Measurements from ENCODE around the gene LTC4S.

LTC4S gene

DNA sequence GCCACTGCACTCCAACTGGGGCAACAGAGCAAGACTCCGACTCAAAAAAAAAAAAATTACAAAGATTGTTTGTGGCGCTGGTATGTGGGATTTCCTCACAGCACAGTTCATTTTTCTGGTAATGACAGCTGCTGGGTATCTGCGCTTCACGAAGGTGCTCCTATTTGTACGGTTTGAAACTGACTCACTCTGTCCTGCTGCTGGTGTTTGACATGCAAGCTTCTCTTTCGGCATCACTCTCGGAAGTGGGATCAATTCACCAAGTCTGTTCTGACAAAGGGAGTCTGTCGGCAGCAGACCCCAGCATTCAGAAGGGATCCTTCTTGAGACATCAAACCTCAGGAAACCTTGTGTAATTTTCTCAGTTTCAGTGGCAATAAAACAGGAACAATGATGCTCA, 34.8 kb upstream of the LTC4S start:
- H3K9me3 ChIP-seq (ENCODE audit: insufficient read depth, low read length, severe bottlenecking) = no peaks in the 10 kb centered on the region
- no peak overlapping the region for H3K9ac ChIP-seq (ENCODE audit: low read depth, low read length)
- H3K4me1 ChIP-seq (ENCODE audit: insufficient read depth, low read length) = peaks cover 18% of the 10 kb centered on the region
- peaks cover 2% of the 10 kb centered on the region for H3K36me3 ChIP-seq (ENCODE audit: insufficient read depth, low read length)
- no peak overlapping the region for H2AFZ ChIP-seq (ENCODE audit: low read depth, low read length)
- TF ChIP-seq, protein P1, sequence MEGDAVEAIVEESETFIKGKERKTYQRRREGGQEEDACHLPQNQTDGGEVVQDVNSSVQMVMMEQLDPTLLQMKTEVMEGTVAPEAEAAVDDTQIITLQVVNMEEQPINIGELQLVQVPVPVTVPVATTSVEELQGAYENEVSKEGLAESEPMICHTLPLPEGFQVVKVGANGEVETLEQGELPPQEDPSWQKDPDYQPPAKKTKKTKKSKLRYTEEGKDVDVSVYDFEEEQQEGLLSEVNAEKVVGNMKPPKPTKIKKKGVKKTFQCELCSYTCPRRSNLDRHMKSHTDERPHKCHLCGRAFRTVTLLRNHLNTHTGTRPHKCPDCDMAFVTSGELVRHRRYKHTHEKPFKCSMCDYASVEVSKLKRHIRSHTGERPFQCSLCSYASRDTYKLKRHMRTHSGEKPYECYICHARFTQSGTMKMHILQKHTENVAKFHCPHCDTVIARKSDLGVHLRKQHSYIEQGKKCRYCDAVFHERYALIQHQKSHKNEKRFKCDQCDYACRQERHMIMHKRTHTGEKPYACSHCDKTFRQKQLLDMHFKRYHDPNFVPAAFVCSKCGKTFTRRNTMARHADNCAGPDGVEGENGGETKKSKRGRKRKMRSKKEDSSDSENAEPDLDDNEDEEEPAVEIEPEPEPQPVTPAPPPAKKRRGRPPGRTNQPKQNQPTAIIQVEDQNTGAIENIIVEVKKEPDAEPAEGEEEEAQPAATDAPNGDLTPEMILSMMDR (IDR thresholded peaks at IDR 0.05; ENCODE audit: borderline replicate concordance, extremely low read depth, low read length, poor library complexity, severe bottlenecking) = no peak
- no peak for TF ChIP-seq EZH2 (IDR thresholded peaks at IDR 0.05; ENCODE audit: borderline replicate concordance, low read depth, low read length, severe bottlenecking)
- H3K27ac ChIP-seq (ENCODE audit: low read length) = no peak overlapping the region
- peaks cover 72% of the 10 kb centered on the region for H4K20me1 ChIP-seq (ENCODE audit: insufficient read depth, low read length)
- H3K4me3 ChIP-seq (ENCODE audit: low read depth in 1 of 2, low read length in 2 of 2) = no peak overlapping the region
- H3K27me3 ChIP-seq (ENCODE audit: insufficient read depth, low read length, poor library complexity) = no peaks in the 10 kb centered on the region
- H3K79me2 ChIP-seq (ENCODE audit: insufficient read depth, low read length) = peaks cover 96% of the 10 kb centered on the region
- no peak overlapping the region for H3K4me2 ChIP-seq (ENCODE audit: insufficient read depth, low read length)
- DNase-seq (no peak), ATAC-seq (ENCODE audit: insufficient read depth, low read depth) (no peak)

DNA sequence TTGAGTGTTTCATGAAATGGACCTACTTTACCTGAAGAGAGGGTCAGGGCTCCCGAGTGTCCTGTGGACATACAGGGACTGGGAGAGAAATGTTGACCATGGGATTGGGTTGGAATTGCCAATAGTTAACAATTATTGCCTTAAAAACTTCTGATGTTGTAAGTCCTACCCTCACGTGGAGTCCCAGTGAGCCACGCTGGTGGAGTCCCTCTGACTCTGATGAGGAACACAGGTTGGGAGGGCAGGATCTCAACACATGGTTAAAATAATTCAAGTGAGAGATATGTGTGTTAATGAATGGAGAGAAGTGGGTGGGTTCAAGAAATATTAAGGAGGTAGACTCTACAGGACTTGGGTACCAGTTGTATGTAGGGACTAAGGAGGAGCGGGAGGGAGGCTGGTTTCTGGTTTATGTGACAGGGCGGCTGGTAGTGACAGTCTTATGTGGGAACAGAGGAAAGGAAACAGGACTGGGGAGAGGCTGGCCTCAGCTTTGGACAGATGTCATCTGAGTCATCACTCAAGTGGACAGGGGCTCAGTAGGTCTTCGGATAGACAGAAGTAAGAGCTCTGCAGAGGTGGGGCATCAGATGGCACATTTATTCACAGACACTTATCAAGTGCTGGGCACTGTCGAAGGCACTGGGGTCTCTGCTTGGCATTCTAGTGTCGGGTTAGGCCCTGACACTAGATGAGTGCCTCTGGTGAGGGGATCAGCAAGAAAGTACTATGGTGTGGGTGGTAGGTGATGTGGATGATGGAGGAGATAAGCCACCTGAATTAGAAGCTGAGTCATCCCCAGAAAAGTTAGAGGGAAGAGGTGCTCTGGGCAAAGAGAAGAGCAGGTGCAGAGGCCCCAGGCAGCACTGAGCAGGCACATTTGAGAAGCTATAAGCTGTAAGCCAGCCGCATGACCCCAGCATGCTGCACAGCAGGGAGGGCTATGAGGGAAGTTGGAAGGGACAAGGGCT, 33.9 kb upstream of the LTC4S start:
- ATAC-seq (ENCODE audit: insufficient read depth, low read depth) (0 out of 3 replicates have a peak, but pooled peaks have one; percentile 40), DNase-seq (no peak)
- H3K36me3 ChIP-seq (ENCODE audit: insufficient read depth, low read length) = peaks cover 4% of the 10 kb centered on the region
- H3K4me1 ChIP-seq (ENCODE audit: insufficient read depth, low read length) = peaks cover 18% of the 10 kb centered on the region
- H3K9me3 ChIP-seq (ENCODE audit: insufficient read depth, low read length, severe bottlenecking) = no peaks in the 10 kb centered on the region
- H3K79me2 ChIP-seq (ENCODE audit: insufficient read depth, low read length) = peaks cover 92% of the 10 kb centered on the region
- H3K4me2 ChIP-seq (ENCODE audit: insufficient read depth, low read length) = no peak overlapping the region
- H3K4me3 ChIP-seq (ENCODE audit: low read depth in 1 of 2, low read length in 2 of 2) = no peak overlapping the region
- no peaks in the 10 kb centered on the region for H3K27me3 ChIP-seq (ENCODE audit: insufficient read depth, low read length, poor library complexity)
- no peak overlapping the region for H3K9ac ChIP-seq (ENCODE audit: low read depth, low read length)
- no peak for TF ChIP-seq EZH2 (IDR thresholded peaks at IDR 0.05; ENCODE audit: borderline replicate concordance, low read depth, low read length, severe bottlenecking)
- TF ChIP-seq, protein P1 (IDR thresholded peaks at IDR 0.05; ENCODE audit: borderline replicate concordance, extremely low read depth, low read length, poor library complexity, severe bottlenecking) = no peak
- H4K20me1 ChIP-seq (ENCODE audit: insufficient read depth, low read length) = peaks cover 73% of the 10 kb centered on the region
- peak overlapping the region; percentile 20; the same call in 1 of the 2 replicates for H3K27ac ChIP-seq (ENCODE audit: low read length)
- no peak overlapping the region for H2AFZ ChIP-seq (ENCODE audit: low read depth, low read length)

DNA sequence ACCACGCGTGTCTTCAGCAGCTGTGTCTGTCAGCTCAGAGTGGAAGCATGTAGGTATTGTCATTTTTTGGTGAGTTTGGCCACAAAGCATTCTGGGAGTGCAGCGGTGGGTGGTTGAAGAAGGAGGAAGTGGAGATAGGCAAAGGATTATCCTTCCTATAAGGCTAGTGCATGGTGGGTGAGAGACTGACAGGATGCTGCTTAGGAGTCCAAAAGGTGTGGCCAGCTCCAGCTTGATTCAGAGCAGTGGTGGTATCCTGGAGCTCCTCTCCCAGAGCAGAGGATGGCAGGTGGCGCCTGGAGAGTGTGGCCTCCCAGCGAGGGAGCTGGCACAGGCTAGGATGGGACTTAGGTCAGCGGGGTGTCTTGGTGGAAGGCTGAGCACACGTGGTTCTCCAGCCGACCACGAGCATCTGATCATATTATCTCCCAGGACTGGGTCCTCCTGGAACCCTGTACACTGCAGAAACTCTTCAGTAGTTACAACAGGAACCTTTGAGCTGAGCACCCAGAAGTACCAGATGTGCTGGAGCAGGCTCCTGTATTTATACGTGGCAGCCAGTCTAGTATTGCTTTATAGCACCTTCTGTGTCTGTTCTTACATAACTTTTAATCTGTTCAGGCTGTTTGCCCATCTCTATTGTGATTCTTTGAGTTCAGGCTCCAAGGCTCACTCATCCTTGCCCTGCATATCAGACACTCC, 31.6 kb upstream of the LTC4S start:
- DNase-seq (peak; percentile 47), ATAC-seq (ENCODE audit: insufficient read depth, low read depth) (peak; percentile 75)
- Histone ChIP-seq H3K9ac (ENCODE audit: low read depth, low read length) (no peak overlapping the region), H3K27ac (ENCODE audit: low read length) (no peak overlapping the region), H3K4me1 (ENCODE audit: insufficient read depth, low read length) (peaks cover 18% of the 10 kb centered on the region), H3K4me3 (ENCODE audit: low read depth in 1 of 2, low read length in 2 of 2) (no peak overlapping the region), H4K20me1 (ENCODE audit: insufficient read depth, low read length) (peaks cover 83% of the 10 kb centered on the region), H3K27me3 (ENCODE audit: insufficient read depth, low read length, poor library complexity) (no peaks in the 10 kb centered on the region), H3K79me2 (ENCODE audit: insufficient read depth, low read length) (peaks cover 93% of the 10 kb centered on the region), H3K4me2 (ENCODE audit: insufficient read depth, low read length) (no peak overlapping the region), H3K9me3 (ENCODE audit: insufficient read depth, low read length, severe bottlenecking) (no peaks in the 10 kb centered on the region), H3K36me3 (ENCODE audit: insufficient read depth, low read length) (peaks cover 28% of the 10 kb centered on the region), H2AFZ (ENCODE audit: low read depth, low read length) (no peak overlapping the region)
- TF ChIP-seq, protein P1 (IDR thresholded peaks at IDR 0.05; ENCODE audit: borderline replicate concordance, extremely low read depth, low read length, poor library complexity, severe bottlenecking) = no peak
- no peak for TF ChIP-seq EZH2 (IDR thresholded peaks at IDR 0.05; ENCODE audit: borderline replicate concordance, low read depth, low read length, severe bottlenecking)
